Posterior vena cava (tissue), 2 donors: ENCODE measurements around the gene TMEM219. TPM values are rescaled to one million over a fixed set of nuclear protein-coding genes. Genes with fewer than 3 reads are reported as not detected.
"Not testable (repeated sequence)": the region's sequence is repeated elsewhere in the genome, so short reads cannot be mapped to it uniquely, and the experiment has no call there.

ENCODE experiments used
- DNase-seq: peaks from one replicate; pipeline ENCODE4 v3.0.0-alpha.2; 2020; ENCODE audit warnings: low spot score
- intact Hi-C, 2 donors: fragments of 100-400 bp; cut with DNase I; formaldehyde crosslinking; loops; one replicate each; pipeline versions ENCODE4 v1.14.1 to v1.14.2; 2022 to 2023
- total RNA-seq, 2 donors: library from RNA; stranded (reverse); fragmentation: NEBNext Ultra II Directional; extraction: Animal tissue kit (Norgen Biotek cat#: 25700); gene quantifications; one replicate each; pipeline ENCODE4 v1.2.1, GENCODE V29; 2021
- donor health status: DM: yes; HTN: yes; CAD: no.
- donor health status: DM: yes; HTN: yes; CAD: no.

TMEM219 gene
- total RNA-seq, 2 donors from 2014 or later: 58.4 to 80.9 TPM

GRCh38 chr16:30004811-30005242 lies 42.9 kb downstream of the TMEM219 start:
- DNase-seq: no peak
- intact Hi-C loops: loop anchor here in 1 of 2 donors (5.0 kb wide), 1 partner anchor 183 kb away; the partner anchor contains the start of gene MVP

- intact Hi-C loops: no loop called here
- DNase-seq: no peak
Measured at GRCh38 chr16:30005341-30006094, 43.6 kb downstream of the TMEM219 start.

- intact Hi-C loops: no loop called here
- no peak for DNase-seq
Measured at GRCh38 chr16:30006095-30006473, 44.2 kb downstream of the TMEM219 start.

GRCh38 chr16:30006659-30007377 lies 44.9 kb downstream of the TMEM219 start:
- no peak for DNase-seq
- intact Hi-C loops: no loop called here

- no peak for DNase-seq
- intact Hi-C loops: no loop called here
Measured at GRCh38 chr16:30007378-30007895, 45.6 kb downstream of the TMEM219 start.

GRCh38 chr16:30009085-30009862 lies 47.4 kb downstream of the TMEM219 start:
- no peak for DNase-seq
- intact Hi-C loops: no loop called here

GRCh38 chr16:30009990-30010843 lies 48.3 kb downstream of the TMEM219 start:
- intact Hi-C loops: no loop called here
- no peak for DNase-seq

- intact Hi-C loops: no loop called here
- no peak for DNase-seq
Measured at GRCh38 chr16:30010844-30011713, 49.2 kb downstream of the TMEM219 start, which contains the start of gene DOC2A. Gene DOC2A, minus strand, starts transcription at chr16:30011027. Its CDS starts 805 bp downstream, at chr16:30010222.

- no peak for DNase-seq
- intact Hi-C loops: no loop called here
Measured at GRCh38 chr16:30011714-30012504, 50.0 kb downstream of the TMEM219 start.

GRCh38 chr16:30012598-30012997 lies 50.7 kb downstream of the TMEM219 start:
- intact Hi-C loops, DNase-seq: not testable (repeated sequence)

GRCh38 chr16:30015450-30015849 lies 53.6 kb downstream of the TMEM219 start:
- DNase-seq: not testable (repeated sequence)
- intact Hi-C loops: loop anchor here in 1 of 2 donors (5.0 kb wide), 1 partner anchor 318 kb away; no protein-coding TSS in a partner anchor

GRCh38 chr16:30016555-30017276 lies 54.8 kb downstream of the TMEM219 start:
- no peak for DNase-seq
- intact Hi-C loops: loop anchor here in 1 of 2 donors (5.0 kb wide), 1 partner anchor 319 kb away; no protein-coding TSS in a partner anchor

GRCh38 chr16:30017277-30017656 lies 55.4 kb downstream of the TMEM219 start:
- intact Hi-C loops: loop anchor here in 1 of 2 donors (5.0 kb wide), 1 partner anchor 320 kb away; no protein-coding TSS in a partner anchor
- no peak for DNase-seq

- not testable (repeated sequence) for DNase-seq
- intact Hi-C loops: loop anchor here in 1 of 2 donors (5.0 kb wide), 1 partner anchor 321 kb away; no protein-coding TSS in a partner anchor
Measured at GRCh38 chr16:30017937-30018336, 56.1 kb downstream of the TMEM219 start.

GRCh38 chr16:30018731-30019158 lies 56.9 kb downstream of the TMEM219 start:
- intact Hi-C loops: loop anchor here in 1 of 2 donors (5.0 kb wide), 1 partner anchor 321 kb away; no protein-coding TSS in a partner anchor
- no peak for DNase-seq
